Upper lobe of left lung (tissue), 6 donors: ENCODE data around the gene HDGFL2. TPM values are rescaled to one million over a fixed set of nuclear protein-coding genes. Genes with fewer than 3 reads are reported as not detected.

Experiments
- ATAC-seq, 2 donors: fragments of 200-7000 bp; cut with Tn5 transposase; one replicate each; pipeline ENCODE4 v1.9.1; 2022; ENCODE audit warnings: mild to moderate bottlenecking in 2 of 2, moderate library complexity in 2 of 2; ENCODE audit not compliant: low FRiP score in 2 of 2
- DNase-seq, 2 donors: peaks; one replicate each; pipeline ENCODE4 v3.0.0-alpha.2; 2019 to 2020
- H3K27ac ChIP-seq, 4 donors: fragments of 200-600 bp; sonication (generic); one replicate each; pipeline ENCODE4 v1.5.1; 2016 to 2019
- H3K27me3 ChIP-seq, 4 donors: fragments of 200-600 bp; sonication (generic); one replicate each; pipeline ENCODE4 v1.5.1; 2017 to 2019
- H3K36me3 ChIP-seq, 4 donors: fragments of 200-600 bp; sonication (generic); one replicate each; pipeline ENCODE4 v1.5.1; 2016 to 2019
- H3K4me1 ChIP-seq, 4 donors: fragments of 200-600 bp; sonication (generic); one replicate each; pipeline ENCODE4 v1.5.1; 2018 to 2019
- H3K4me3 ChIP-seq, 4 donors: fragments of 200-600 bp; sonication (generic); one replicate each; pipeline ENCODE4 v1.5.1; 2017 to 2019; ENCODE audit warnings: mild to moderate bottlenecking in 2 of 4, moderate library complexity in 1 of 4
- H3K9me3 ChIP-seq, 4 donors: fragments of 200-600 bp; sonication (generic); one replicate each; pipeline ENCODE4 v1.5.1; 2018 to 2019
- EP300 ChIP-seq, 4 donors: sonication (generic); formaldehyde crosslinking; IDR thresholded peaks; one replicate each; pipeline ENCODE4 v1.5.1; 2017; ENCODE audit warnings: antibody characterized with exemption in 4 of 4, control low read depth in 2 of 4
- POLR2A ChIP-seq, 4 donors: fragments of 450-650 bp; IDR thresholded peaks; one replicate each; pipeline ENCODE4 v1.5.1; 2016 to 2017; ENCODE audit warnings: antibody characterized with exemption in 4 of 4, mild to moderate bottlenecking in 2 of 4
- POLR2AphosphoS5 ChIP-seq, 2 donors: sonication (generic); formaldehyde crosslinking; IDR thresholded peaks; one replicate each; pipeline ENCODE4 v1.5.1; 2017; ENCODE audit warnings: antibody characterized with exemption in 2 of 2
- WGBS, 2 donors: methylation state at CpG; one replicate each; pipeline ENCODE4 v1.1.5; 2017 to 2018; 5-methylcytosine and 5-hydroxymethylcytosine counted together
- total RNA-seq, 6 donors: library from RNA; depleted of rRNA in 4 of 6; stranded (reverse); fragments of >200 nt in 4 of 6; gene quantifications; one replicate each; pipeline versions ENCODE4 v1.1.0 to v1.2.1, GENCODE V29; 2016 to 2021
- TF ChIP-seq, protein P1 (sequence below), 6 experiments: fragments of 450-650 bp in 4 of 6; fragments of 200-600 bp in 2 of 6; sonication (generic) in 2 of 6; IDR thresholded peaks; one replicate each; pipeline ENCODE4 v1.5.1; 2016 to 2019; ENCODE audit warnings: antibody characterized with exemption in 6 of 6
- donor health status: DM: no; HTN: no; CAD: no; lungs with moderate emphysema.
- donor health status: DM: no; HTN: yes; CAD: no; lungs with severe emphysema.

The HDGFL2 gene
- total RNA-seq, 6 donors from 2014 or later: 23.9 to 71.2 (median 37.6) TPM

DNA sequence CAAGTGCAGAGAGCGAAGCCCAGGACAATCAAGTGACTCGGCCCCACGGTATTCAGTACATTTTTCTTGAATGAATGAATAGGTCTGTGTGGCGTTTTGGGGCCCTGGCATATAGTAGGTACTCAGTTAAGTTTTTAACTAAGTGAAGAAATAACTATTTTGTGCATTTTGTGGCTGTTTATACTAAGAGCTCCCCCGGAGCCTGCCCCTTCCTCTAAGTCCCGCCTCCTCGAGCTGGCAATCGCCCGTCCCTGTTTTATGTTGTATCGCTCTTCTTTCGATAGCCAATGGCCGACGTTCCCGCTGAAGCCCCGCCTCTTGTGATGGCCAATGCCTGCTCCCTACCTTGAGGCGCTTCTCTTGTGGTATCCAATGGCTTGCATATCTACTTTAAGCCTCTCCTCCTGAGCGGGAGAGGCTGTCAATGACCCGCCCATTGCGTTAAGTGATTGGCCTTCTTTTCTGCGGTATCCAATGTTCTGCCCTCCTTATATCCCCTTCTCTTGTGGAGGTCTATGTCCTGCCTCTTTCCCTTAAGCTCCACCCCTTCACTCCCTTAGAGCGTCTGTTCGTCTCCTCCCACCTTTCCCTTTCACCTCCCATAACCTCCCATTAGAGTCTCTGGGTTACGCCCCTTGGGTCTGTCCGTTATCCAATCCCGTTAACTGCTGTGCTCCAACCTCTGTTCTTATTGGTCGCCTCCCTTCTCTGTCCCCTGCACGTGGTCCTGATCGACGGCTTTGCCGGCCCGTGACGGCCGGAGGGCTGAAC lies 509 bp upstream of the HDGFL2 start:
- H3K4me1 ChIP-seq: peaks cover 20 to 30% (median 26%) of the 10 kb centered on the region in 4 donors
- peak overlapping the region; percentile 87 to 94 (median 88) for H3K27ac ChIP-seq
- DNase-seq (peak in 1 of 2 donors; percentile 99), ATAC-seq (peak; percentile 96 to 99)
- H3K4me3 ChIP-seq: peak overlapping the region; percentile 55 to 99 (median 85)
- no peaks in the 10 kb centered on the region for H3K27me3 ChIP-seq
- peaks cover 0 to 14% (median 8%) of the 10 kb centered on the region in 4 donors for H3K36me3 ChIP-seq
- WGBS, 2 donors: 0 to 1% methylated on average over 32 to 33 of the region's 33 CpGs
- TF ChIP-seq EP300 (IDR thresholded peaks at IDR 0.05): no peak
- peak in 3 of 4 donors; percentile 43 to 81 (median 71) for TF ChIP-seq POLR2A (IDR thresholded peaks at IDR 0.05)
- peak; percentile 11 to 61 for TF ChIP-seq POLR2AphosphoS5 (IDR thresholded peaks at IDR 0.05)
- TF ChIP-seq, protein P1, sequence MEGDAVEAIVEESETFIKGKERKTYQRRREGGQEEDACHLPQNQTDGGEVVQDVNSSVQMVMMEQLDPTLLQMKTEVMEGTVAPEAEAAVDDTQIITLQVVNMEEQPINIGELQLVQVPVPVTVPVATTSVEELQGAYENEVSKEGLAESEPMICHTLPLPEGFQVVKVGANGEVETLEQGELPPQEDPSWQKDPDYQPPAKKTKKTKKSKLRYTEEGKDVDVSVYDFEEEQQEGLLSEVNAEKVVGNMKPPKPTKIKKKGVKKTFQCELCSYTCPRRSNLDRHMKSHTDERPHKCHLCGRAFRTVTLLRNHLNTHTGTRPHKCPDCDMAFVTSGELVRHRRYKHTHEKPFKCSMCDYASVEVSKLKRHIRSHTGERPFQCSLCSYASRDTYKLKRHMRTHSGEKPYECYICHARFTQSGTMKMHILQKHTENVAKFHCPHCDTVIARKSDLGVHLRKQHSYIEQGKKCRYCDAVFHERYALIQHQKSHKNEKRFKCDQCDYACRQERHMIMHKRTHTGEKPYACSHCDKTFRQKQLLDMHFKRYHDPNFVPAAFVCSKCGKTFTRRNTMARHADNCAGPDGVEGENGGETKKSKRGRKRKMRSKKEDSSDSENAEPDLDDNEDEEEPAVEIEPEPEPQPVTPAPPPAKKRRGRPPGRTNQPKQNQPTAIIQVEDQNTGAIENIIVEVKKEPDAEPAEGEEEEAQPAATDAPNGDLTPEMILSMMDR (IDR thresholded peaks at IDR 0.05): no peak
- no peaks in the 10 kb centered on the region for H3K9me3 ChIP-seq

DNA sequence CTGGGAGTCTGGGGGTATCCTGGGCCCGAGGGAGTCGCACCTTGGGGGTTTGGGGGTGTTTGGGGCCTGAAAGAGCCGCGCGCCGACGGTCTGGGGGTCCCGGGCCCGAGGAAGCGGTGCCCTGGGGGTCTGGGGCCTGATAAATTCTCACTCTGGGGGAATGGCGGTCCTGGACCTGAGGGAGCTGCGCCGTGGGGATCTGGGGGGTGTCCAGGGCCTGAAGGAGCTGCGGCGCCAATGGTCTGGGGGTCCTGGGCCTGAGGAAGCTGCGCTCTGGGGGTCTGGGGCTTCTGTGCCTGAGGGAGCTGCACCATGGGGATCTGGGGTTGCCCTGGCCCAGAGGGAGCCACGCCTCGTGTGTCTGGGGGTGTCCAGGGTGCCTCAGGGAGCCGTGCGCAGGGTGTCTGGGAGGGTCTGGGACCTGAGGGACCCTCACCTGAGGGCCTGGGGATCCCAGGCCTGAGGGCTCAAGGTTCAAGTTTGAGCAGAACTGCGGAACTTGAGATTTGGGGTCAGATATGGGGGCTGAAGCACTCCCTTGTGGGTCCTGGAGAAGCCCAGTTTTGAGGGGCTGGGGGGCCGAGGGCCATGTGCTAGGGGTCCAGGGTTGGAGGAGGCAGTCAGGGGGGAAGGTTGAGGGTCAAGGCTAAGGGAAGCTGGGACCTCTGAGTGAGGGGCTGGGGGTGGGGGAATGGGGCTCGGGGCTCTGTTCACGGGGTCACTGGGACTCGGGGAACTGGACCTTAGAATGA lies 1.1 kb downstream of the HDGFL2 start:
- DNase-seq: peak in 1 of 2 donors; percentile 66
- WGBS, 2 donors: 26 to 61% methylated on average over 5 to 22 of the region's 25 CpGs
- Histone ChIP-seq H3K27ac (peak overlapping the region in 3 of 4 donors; percentile 58 to 90 (median 87)), H3K4me3 (peak overlapping the region; percentile 76 to 99 (median 86)), H3K4me1 (peaks cover 20 to 30% (median 26%) of the 10 kb centered on the region in 4 donors), H3K36me3 (peaks cover 0 to 24% (median 20%) of the 10 kb centered on the region in 4 donors), H3K27me3 (no peaks in the 10 kb centered on the region), H3K9me3 (no peaks in the 10 kb centered on the region)
- TF ChIP-seq EP300 (IDR thresholded peaks at IDR 0.05) (no peak), POLR2A (IDR thresholded peaks at IDR 0.05) (no peak), POLR2AphosphoS5 (IDR thresholded peaks at IDR 0.05) (no peak)
- TF ChIP-seq, protein P1 (IDR thresholded peaks at IDR 0.05): no peak
- no peak for ATAC-seq

DNA sequence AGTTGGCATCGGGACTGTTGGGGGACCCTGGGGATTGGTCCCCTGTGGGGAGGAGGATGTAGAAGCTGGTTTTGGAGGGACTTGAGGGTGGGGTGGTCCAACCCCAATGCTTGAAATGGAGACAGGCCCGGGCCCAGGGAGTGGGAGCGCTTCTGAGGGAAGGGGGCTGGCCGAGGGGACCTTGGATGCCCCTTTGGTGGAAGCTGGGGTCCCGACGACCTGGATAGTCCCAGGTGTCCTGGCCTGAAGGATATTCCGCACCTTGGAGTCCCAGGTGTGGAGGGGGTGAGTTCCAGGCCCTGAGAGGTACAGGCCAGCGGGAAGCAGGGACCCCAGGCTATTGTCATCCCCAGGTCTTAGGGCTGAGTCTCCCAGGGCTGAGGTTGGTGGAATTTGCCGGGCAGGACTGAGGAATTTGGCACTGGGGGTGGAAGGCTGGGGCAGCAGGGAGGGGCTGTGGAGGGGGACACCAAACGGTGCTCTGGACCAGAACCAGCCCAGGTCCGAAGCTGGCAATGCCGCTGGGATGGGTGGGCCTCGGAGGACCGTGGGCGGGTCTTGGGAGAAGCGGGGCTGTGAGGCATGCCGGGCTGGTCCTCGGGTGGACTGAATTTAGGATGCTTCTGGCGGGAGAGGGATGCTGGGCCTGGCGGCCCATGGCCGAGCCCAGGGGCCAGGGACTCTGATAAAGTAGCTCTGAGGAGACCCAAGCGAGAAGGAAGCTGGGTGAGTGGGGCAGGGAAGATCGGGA lies 1.8 kb downstream of the HDGFL2 start:
- DNase-seq: peak in 1 of 2 donors; percentile 83
- Histone ChIP-seq H3K27ac (peak overlapping the region in 1 of 4 donors; percentile 4), H3K4me1 (peaks cover 20 to 30% (median 26%) of the 10 kb centered on the region in 4 donors), H3K36me3 (peaks cover 0 to 32% (median 24%) of the 10 kb centered on the region in 4 donors), H3K4me3 (peak overlapping the region in 3 of 4 donors; percentile 20 to 94 (median 76)), H3K9me3 (no peaks in the 10 kb centered on the region), H3K27me3 (no peaks in the 10 kb centered on the region)
- TF ChIP-seq, protein P1 (IDR thresholded peaks at IDR 0.05): no peak
- TF ChIP-seq POLR2AphosphoS5 (IDR thresholded peaks at IDR 0.05) (no peak), POLR2A (IDR thresholded peaks at IDR 0.05) (no peak), EP300 (IDR thresholded peaks at IDR 0.05) (no peak)
- ATAC-seq: no peak
- 36 to 40% methylated on average over 18 to 23 of the region's 23 CpGs for WGBS, 2 donors

DNA sequence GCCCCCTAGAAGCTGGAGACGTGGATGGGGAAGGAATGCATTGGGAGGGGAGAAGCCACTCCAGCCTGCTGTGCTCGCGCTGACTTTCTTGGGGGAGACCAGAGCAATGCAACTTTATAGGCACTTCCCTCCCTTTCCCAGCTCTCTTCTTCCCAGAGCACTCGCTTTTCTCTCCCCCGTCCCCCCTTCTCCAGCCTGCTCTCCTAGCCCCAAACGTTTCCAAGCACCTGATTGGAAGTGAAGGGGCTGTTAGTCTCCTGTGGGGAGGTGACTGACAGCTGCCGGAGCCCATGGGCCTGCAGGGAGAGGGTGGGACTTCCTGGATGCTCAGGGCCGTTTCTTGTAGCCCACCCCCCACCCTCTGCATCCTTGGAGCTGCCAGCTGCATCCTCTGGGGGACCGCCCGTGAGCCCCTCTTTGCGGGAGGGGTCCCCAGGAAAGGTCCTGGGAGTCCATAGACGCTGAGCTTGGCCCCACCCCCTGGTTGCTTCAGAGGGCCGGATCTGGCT lies 2.5 kb downstream of the HDGFL2 start:
- Histone ChIP-seq H3K9me3 (no peaks in the 10 kb centered on the region), H3K27me3 (no peaks in the 10 kb centered on the region), H3K4me3 (peak overlapping the region in 2 of 4 donors; percentile 20 to 76), H3K27ac (peak overlapping the region in 2 of 4 donors; percentile 4 to 30), H3K4me1 (peaks cover 20 to 30% (median 26%) of the 10 kb centered on the region in 4 donors), H3K36me3 (peaks cover 0 to 34% (median 25%) of the 10 kb centered on the region in 4 donors)
- 31 to 42% methylated on average over 7 to 10 of the region's 13 CpGs for WGBS, 2 donors
- ATAC-seq (no peak), DNase-seq (no peak)
- TF ChIP-seq, protein P1 (IDR thresholded peaks at IDR 0.05): no peak
- no peak for TF ChIP-seq EP300 (IDR thresholded peaks at IDR 0.05)
- no peak for TF ChIP-seq POLR2AphosphoS5 (IDR thresholded peaks at IDR 0.05)
- TF ChIP-seq POLR2A (IDR thresholded peaks at IDR 0.05): no peak
